Natural killer cell (primary cell): ENCODE data around the gene ZC3H4. TPM values are rescaled to one million over a fixed set of nuclear protein-coding genes. Genes with fewer than 3 reads are reported as not detected.

Source experiments
- ATAC-seq, 3 donors: fragments of 150-1000 bp in 2 of 3; fragments of 200-7000 bp in 1 of 3; cut with Tn5 transposase; 1 replicate in 1 of 3; 2 replicates in 2 of 3; pipeline ENCODE4 v1.10.0; 2021; ENCODE audit warnings: mild to moderate bottlenecking in 2 of 3, moderate library complexity in 2 of 3
- DNase-seq, 2 donors: peaks; one replicate each; pipeline versions ENCODE4 v3.0.0 to v3.0.0-alpha.2; 2013 to 2021; ENCODE audit warnings: mixed read lengths in 1 of 2
- H3K27ac ChIP-seq: one replicate; pipeline ENCODE4 v1.5.1; 2013; ENCODE audit warnings: mild to moderate bottlenecking, low read length
- H3K27me3 ChIP-seq: one replicate; pipeline ENCODE4 v1.6.1; 2013; ENCODE audit warnings: low read length; ENCODE audit not compliant: control insufficient read depth, insufficient read depth
- H3K36me3 ChIP-seq: one replicate; pipeline ENCODE4 v1.6.1; 2013; ENCODE audit warnings: low read length; ENCODE audit not compliant: control insufficient read depth, insufficient read depth
- H3K4me1 ChIP-seq: one replicate; pipeline ENCODE4 v1.6.1; 2013; ENCODE audit warnings: low read length; ENCODE audit not compliant: control insufficient read depth, insufficient read depth
- H3K4me3 ChIP-seq: one replicate; pipeline ENCODE4 v1.5.1; 2013; ENCODE audit warnings: low read length
- H3K9me3 ChIP-seq: one replicate; pipeline ENCODE4 v1.6.1; 2013; ENCODE audit warnings: low read length; ENCODE audit not compliant: control insufficient read depth, insufficient read depth
- H3K27ac Mint-ChIP-seq, 2 donors: one replicate each; pipeline ENCODE4 v1.8.0; 2022; ENCODE audit warnings: mild to moderate bottlenecking in 2 of 2, mixed read lengths in 2 of 2, moderate library complexity in 1 of 2
- H3K27me3 Mint-ChIP-seq, 2 donors: one replicate each; pipeline ENCODE4 v1.8.0; 2022; ENCODE audit warnings: low read depth in 2 of 2, mixed read lengths in 2 of 2
- H3K36me3 Mint-ChIP-seq: one replicate; pipeline ENCODE4 v1.8.0; 2022; ENCODE audit warnings: mixed read lengths
- H3K4me1 Mint-ChIP-seq, 2 donors: one replicate each; pipeline ENCODE4 v1.8.0; 2022; ENCODE audit warnings: mixed read lengths in 2 of 2
- H3K4me3 Mint-ChIP-seq: one replicate; pipeline ENCODE4 v1.8.0; 2022; ENCODE audit warnings: mild to moderate bottlenecking, moderate library complexity, mixed read lengths
- H3K9me3 Mint-ChIP-seq, 2 donors: one replicate each; pipeline ENCODE4 v1.8.0; 2022; ENCODE audit warnings: mixed read lengths in 2 of 2
- WGBS: methylation state at CpG from one replicate; pipeline ENCODE4 v1.1.7; 2013; ENCODE audit warnings: missing lambda C conversion rate; ENCODE audit not compliant: insufficient coverage; 5-methylcytosine and 5-hydroxymethylcytosine counted together
- intact Hi-C: fragments of 100-400 bp; cut with micrococcal nuclease; formaldehyde crosslinking; loops from one replicate; pipeline ENCODE4 v1.14.2; 2022
- total RNA-seq, 4 donors: library from RNA; stranded (reverse); fragments of 120-200 nt in 1 of 4; gene quantifications; one replicate each; pipeline versions ENCODE4 v1.2.3 to v1.2.4, GENCODE V29; 2013 to 2022
- TF ChIP-seq, protein P1 (sequence below): fragments of 200-600 bp; IDR thresholded peaks from one replicate; pipeline ENCODE4 v1.8.0; 2022; ENCODE audit warnings: antibody characterized with exemption

The ZC3H4 gene
- total RNA-seq, 3 donors from 2014 or later (not counting 1 experiment from before 2014, with no cell fraction given): 71.2 to 75.3 (median 73.3) TPM

GRCh38 chr19:47098608-47099007, 15.0 kb downstream of the ZC3H4 start:
- peaks cover 28% of the 10 kb centered on the region for H3K4me1 ChIP-seq
- no peak overlapping the region for H3K4me3 ChIP-seq
- ATAC-seq (no peak), DNase-seq (no peak)
- Mint-ChIP-seq H3K9me3 (no peaks in the 10 kb centered on the region), H3K36me3 (no peaks in the 10 kb centered on the region), H3K27me3 (no peaks in the 10 kb centered on the region), H3K4me3 (no peak overlapping the region), H3K27ac (peak overlapping the region; percentile 53 to 60), H3K4me1 (peaks cover 31 to 34% of the 10 kb centered on the region in 2 donors)
- H3K36me3 ChIP-seq: peaks cover 8% of the 10 kb centered on the region
- H3K27ac ChIP-seq: no peak overlapping the region
- WGBS: 95% methylated on average over 6 of the region's 6 CpGs
- H3K9me3 ChIP-seq: no peaks in the 10 kb centered on the region
- intact Hi-C loops: no loop called here
- TF ChIP-seq, protein P1, sequence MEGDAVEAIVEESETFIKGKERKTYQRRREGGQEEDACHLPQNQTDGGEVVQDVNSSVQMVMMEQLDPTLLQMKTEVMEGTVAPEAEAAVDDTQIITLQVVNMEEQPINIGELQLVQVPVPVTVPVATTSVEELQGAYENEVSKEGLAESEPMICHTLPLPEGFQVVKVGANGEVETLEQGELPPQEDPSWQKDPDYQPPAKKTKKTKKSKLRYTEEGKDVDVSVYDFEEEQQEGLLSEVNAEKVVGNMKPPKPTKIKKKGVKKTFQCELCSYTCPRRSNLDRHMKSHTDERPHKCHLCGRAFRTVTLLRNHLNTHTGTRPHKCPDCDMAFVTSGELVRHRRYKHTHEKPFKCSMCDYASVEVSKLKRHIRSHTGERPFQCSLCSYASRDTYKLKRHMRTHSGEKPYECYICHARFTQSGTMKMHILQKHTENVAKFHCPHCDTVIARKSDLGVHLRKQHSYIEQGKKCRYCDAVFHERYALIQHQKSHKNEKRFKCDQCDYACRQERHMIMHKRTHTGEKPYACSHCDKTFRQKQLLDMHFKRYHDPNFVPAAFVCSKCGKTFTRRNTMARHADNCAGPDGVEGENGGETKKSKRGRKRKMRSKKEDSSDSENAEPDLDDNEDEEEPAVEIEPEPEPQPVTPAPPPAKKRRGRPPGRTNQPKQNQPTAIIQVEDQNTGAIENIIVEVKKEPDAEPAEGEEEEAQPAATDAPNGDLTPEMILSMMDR: no peak
- H3K27me3 ChIP-seq: no peaks in the 10 kb centered on the region

GRCh38 chr19:47097396-47098201, 16.0 kb downstream of the ZC3H4 start:
- no peaks in the 10 kb centered on the region for H3K9me3 Mint-ChIP-seq

DNA sequence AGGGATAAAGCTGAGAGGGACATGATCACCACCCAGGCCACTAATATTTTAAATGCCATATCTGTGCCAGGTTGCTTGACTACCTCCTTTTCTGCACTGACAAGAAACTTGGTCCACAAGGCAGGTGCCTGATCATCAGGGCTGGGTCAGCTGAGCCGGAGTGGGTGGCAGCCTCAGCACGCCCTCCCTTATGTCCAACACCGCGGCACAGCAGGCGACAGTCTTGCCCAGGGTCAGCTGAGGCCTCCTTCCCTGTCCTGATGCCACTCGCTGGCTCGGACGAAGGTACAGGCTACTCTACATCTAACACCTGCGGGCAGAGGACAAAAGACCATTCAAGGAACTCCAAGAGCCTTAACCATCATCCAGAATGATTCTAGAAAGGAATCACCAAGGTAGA, 16.9 kb downstream of the ZC3H4 start:
- H3K27me3 ChIP-seq: no peaks in the 10 kb centered on the region
- Mint-ChIP-seq H3K27ac (peak overlapping the region; percentile 80 to 96), H3K27me3 (no peaks in the 10 kb centered on the region), H3K4me1 (peaks cover 27 to 30% of the 10 kb centered on the region in 2 donors), H3K36me3 (no peaks in the 10 kb centered on the region), H3K9me3 (no peaks in the 10 kb centered on the region), H3K4me3 (no peak overlapping the region)
- 98% methylated on average over 9 of the region's 9 CpGs for WGBS
- no peaks in the 10 kb centered on the region for H3K9me3 ChIP-seq
- intact Hi-C loops: no loop called here
- H3K27ac ChIP-seq: no peak overlapping the region
- TF ChIP-seq, protein P1: no peak
- ATAC-seq (no peak), DNase-seq (no peak)
- H3K4me1 ChIP-seq: peaks cover 33% of the 10 kb centered on the region
- peaks cover 20% of the 10 kb centered on the region for H3K36me3 ChIP-seq
- no peak overlapping the region for H3K4me3 ChIP-seq

More at GRCh38 chr19:47097396-47098201, 16.0 kb downstream of the ZC3H4 start:
- Histone ChIP-seq H3K4me1 (peaks cover 33% of the 10 kb centered on the region), H3K4me3 (no peak overlapping the region), H3K27me3 (no peaks in the 10 kb centered on the region), H3K36me3 (peaks cover 13% of the 10 kb centered on the region), H3K9me3 (no peaks in the 10 kb centered on the region), H3K27ac (no peak overlapping the region)
- no peaks in the 10 kb centered on the region for H3K36me3 Mint-ChIP-seq
- H3K27ac Mint-ChIP-seq: peak overlapping the region in 1 of 2 donors; percentile 53
- no peak overlapping the region for H3K4me3 Mint-ChIP-seq
- H3K4me1 Mint-ChIP-seq: peaks cover 30% of the 10 kb centered on the region in 2 donors
- intact Hi-C loops: no loop called here
- 96% methylated on average over 31 of the region's 31 CpGs for WGBS
- ATAC-seq (no peak), DNase-seq (no peak)
- TF ChIP-seq, protein P1: no peak
- H3K27me3 Mint-ChIP-seq: no peaks in the 10 kb centered on the region
